Measurements from ENCODE around the gene MTO1.
"Not testable (repeated sequence)": the region's sequence is repeated elsewhere in the genome, so short reads cannot be mapped to it uniquely, and the experiment has no call there.

MTO1 gene

DNA sequence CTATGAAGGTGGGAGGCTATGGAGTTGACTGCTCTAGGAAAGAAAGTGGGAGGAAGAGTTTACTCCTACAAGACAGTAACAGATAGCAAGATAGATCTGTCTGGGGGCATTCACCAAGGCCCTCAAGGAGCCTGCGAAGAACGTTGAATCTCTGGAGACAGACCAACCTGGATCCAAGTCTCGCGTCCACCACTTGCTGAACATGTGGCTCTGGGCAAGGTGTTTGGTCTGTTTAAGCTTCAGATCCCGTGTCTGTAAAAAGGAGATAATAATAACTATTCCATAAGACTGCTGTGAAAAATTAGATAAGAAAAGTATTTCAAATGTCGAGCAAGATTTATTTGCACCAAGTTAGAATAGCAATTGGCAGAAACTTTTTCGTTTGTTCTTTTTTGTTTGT, 67.4 kb downstream of the MTO1 start:
- H3K4me3 ChIP-seq (ENCODE audit: control insufficient read depth, low read depth, low read length) = no peak overlapping the region
- TF ChIP-seq, protein P1, sequence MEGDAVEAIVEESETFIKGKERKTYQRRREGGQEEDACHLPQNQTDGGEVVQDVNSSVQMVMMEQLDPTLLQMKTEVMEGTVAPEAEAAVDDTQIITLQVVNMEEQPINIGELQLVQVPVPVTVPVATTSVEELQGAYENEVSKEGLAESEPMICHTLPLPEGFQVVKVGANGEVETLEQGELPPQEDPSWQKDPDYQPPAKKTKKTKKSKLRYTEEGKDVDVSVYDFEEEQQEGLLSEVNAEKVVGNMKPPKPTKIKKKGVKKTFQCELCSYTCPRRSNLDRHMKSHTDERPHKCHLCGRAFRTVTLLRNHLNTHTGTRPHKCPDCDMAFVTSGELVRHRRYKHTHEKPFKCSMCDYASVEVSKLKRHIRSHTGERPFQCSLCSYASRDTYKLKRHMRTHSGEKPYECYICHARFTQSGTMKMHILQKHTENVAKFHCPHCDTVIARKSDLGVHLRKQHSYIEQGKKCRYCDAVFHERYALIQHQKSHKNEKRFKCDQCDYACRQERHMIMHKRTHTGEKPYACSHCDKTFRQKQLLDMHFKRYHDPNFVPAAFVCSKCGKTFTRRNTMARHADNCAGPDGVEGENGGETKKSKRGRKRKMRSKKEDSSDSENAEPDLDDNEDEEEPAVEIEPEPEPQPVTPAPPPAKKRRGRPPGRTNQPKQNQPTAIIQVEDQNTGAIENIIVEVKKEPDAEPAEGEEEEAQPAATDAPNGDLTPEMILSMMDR (conservative IDR thresholded peaks at IDR 0.05; ENCODE audit: control insufficient read depth, insufficient read depth, low read depth, low read length) = no peak
- no peak for DNase-seq (ENCODE audit: low read depth)

DNA sequence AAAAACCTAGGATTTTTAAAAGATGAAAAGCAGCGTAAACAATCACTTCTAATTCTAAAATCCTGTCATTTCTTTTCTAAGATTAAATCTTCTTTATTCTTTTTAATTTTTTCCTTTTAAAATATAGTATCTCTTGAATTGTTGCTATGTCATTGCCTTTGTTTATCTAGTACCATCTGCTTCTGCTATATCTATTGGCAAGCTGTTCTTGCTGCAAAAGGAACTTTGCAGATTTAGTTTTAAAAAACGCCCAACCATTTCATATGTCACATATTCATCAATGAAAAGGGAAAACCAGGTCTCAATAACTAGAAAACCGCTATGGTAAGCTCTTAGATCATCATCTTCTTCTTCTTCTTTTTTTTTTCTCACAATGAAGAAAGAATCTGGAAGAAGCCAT, 70.8 kb downstream of the MTO1 start:
- no peak for DNase-seq (ENCODE audit: low read depth)
- no peak overlapping the region for H3K4me3 ChIP-seq (ENCODE audit: control insufficient read depth, low read depth, low read length)
- TF ChIP-seq, protein P1 (conservative IDR thresholded peaks at IDR 0.05; ENCODE audit: control insufficient read depth, insufficient read depth, low read depth, low read length) = no peak

DNA sequence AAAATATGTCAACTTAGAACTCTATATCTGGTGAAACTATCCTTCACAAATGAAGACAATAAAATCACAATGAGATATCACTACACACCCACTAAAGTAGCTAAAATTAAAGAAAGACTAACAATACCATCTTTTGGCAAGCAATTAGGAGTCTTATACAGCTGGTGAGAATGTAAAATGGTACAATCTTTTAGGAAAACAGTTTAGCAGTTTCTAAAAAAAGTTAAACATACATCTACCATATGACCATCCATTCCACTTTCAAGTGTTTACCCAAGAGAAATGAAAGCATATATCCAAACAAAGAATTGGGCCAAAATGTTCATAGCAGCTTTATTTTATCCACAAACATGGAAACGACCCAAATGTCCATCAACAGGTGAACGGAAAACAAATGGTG, 73.1 kb downstream of the MTO1 start:
- TF ChIP-seq, protein P1 (conservative IDR thresholded peaks at IDR 0.05; ENCODE audit: control insufficient read depth, insufficient read depth, low read depth, low read length) = no peak
- DNase-seq (ENCODE audit: low read depth) = no peak
- H3K4me3 ChIP-seq (ENCODE audit: control insufficient read depth, low read depth, low read length) = no peak overlapping the region

DNA sequence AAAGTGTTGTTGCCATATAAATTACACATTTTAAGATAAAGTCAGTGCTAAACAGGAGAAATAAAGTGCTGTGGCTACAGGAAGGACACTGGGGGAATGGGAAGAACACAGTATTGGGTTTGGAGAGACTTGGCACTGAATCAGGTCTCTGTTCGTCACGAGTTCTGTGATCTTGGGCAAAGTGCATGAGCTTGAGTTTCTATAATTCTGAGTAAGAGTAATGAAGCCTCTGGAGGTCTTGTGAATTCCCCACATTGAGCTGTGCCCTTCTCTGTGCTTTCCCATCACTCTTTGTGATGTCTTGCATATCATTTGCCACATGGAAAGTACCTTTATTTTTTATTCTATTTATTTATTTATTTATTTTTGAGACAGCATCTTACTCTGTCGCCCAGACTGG, 76.1 kb downstream of the MTO1 start:
- TF ChIP-seq, protein P1 (conservative IDR thresholded peaks at IDR 0.05; ENCODE audit: control insufficient read depth, insufficient read depth, low read depth, low read length) = no peak
- peak; percentile 33 for DNase-seq (ENCODE audit: low read depth)

DNA sequence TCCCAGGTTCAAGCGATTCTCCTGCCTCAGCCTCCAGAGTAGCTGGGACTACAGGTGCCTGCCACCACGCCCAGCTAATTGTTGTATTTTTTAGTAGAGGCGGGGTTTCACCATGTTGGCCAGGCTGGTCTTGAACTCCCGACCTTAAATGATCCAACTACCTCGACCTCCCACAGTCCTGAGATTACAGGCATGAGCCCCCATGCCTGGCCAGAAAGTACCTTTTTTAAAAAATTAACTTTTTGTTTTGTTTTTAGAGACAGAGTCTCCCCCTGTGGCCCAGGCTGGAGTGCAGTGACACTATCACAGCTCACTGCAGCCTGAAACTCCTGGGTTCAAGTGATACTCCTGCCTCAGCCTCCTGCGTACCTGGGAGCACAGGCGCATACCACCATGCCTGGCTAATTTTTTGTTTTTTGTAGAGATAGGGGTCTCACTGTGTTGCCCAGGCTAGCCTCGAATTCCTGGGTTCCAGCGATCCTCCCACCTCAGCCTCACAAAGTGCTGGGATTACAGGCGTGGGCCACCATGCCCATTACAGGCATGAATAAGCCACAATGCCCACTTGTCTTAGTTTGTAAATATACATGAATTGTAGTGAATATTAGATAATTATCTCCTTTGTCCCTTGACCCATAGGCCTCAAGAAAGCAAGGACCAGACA, 76.7 kb downstream of the MTO1 start:
- TF ChIP-seq, protein P1 (conservative IDR thresholded peaks at IDR 0.05; ENCODE audit: control insufficient read depth, insufficient read depth, low read depth, low read length) = no peak
- DNase-seq (ENCODE audit: low read depth) = no peak

More for the DNA sequence above, 76.1 kb downstream of the MTO1 start:
- no peak overlapping the region for H3K4me3 ChIP-seq (ENCODE audit: control insufficient read depth, low read depth, low read length)

DNA sequence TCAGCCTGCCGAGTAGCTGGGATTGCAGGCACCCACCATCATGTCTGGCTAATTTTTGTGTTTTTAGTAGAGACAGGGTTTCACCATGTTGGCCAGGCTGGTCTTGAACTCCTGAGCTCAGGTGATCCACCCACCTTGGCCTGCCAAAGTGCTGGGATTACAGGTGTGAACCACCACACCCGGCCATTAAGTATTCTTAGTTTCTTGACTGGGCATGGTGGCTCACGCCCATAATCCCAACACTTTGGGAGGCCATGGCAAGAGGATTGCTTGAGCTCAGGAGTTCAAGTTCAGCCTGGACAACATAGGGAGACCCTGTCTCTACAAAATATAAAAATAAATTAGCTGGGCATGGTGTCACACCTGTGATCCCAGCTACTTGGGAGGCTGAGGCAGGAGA, 80.9 kb downstream of the MTO1 start:
- not testable (repeated sequence) for DNase-seq (ENCODE audit: low read depth)

More for the DNA sequence above, 76.7 kb downstream of the MTO1 start:
- H3K4me3 ChIP-seq (ENCODE audit: control insufficient read depth, low read depth, low read length) = no peak overlapping the region

DNA sequence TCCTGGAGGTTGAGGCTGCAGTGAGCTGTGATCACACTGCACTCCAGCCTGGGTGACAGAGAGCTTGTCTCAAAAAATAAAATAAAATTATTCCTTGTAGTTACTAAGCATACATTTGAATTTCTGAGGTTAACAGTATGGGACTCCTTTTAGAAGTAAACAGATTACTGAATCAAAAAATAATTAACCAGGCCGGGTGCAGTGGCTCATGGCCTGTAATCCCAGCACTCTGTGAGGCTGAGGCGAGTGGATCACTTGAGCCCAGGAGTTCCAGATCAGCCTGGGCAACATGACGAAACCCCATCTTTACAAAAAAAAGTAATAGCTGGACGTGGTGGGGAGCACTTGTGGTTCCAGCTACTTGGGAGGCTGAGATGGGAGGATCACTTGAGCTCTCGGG, 81.4 kb downstream of the MTO1 start:
- H3K4me3 ChIP-seq (ENCODE audit: control insufficient read depth, low read depth, low read length) = no peak overlapping the region
- no peak for DNase-seq (ENCODE audit: low read depth)
- TF ChIP-seq, protein P1 (conservative IDR thresholded peaks at IDR 0.05; ENCODE audit: control insufficient read depth, insufficient read depth, low read depth, low read length) = no peak

More for the DNA sequence above, 80.9 kb downstream of the MTO1 start:
- H3K4me3 ChIP-seq (ENCODE audit: control insufficient read depth, low read depth, low read length) = not testable (repeated sequence)

All from fibroblast of mammary gland (primary cell).